Measurements from ENCODE around the gene PDCD2.

DNA sequence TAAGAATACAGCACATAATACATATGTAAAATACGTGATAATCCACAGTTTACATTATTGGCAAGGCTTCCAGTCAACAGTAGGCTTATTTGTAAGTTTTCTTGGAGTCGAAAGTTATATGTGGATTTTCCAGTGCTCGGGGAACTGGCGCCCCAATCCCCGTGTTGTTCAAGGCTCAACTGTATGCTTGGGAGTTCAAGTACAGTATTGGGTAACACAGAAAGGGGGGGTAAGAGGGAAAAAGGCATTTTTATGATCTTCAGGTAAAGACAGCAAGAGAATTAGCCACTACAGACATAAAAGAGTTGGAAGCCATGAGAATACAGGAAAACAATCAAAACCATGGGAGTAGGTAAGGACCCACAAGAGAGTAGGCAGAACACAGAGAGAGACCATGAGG lies 47.8 kb downstream of the PDCD2 start:
- TF ChIP-seq POLR2A (IDR thresholded peaks at IDR 0.05) (no peak), EP300 (IDR thresholded peaks at IDR 0.05) (no peak), CTCF (IDR thresholded peaks at IDR 0.05) (no peak)

Measured in tibial nerve (tissue), 4 donors.